ENCODE data around the gene SLC36A2. TPM values are rescaled to one million over a fixed set of nuclear protein-coding genes. Genes with fewer than 3 reads are reported as not detected.
"Not testable (repeated sequence)": the region's sequence is repeated elsewhere in the genome, so short reads cannot be mapped to it uniquely, and the experiment has no call there.

SLC36A2 gene
- polyA plus RNA-seq, result not detected

GRCh38 chr5:151347369-151347768 lies at the start of gene SLC36A2:
TSS of gene SLC36A2 (minus strand) at chr5:151347559. CDS start at chr5:151347460, 99 bp downstream.
- Mint-ChIP-seq H3K27ac (no peak within 1 kb of the TSS), H3K4me1 (no peaks in the 10 kb centered on the region), H3K9me3 (no peaks in the 10 kb centered on the region)

GRCh38 chr5:151388960-151389359 lies 41.6 kb upstream of the SLC36A2 start:
- no peak for DNase-seq
- Mint-ChIP-seq H3K36me3 (no peaks in the 10 kb centered on the region), H3K27me3 (ENCODE audit: low read depth in 3 of 3) (peaks cover 0 to 8% (median 8%) of the 10 kb centered on the region in 3 donors), H3K4me1 (no peaks in the 10 kb centered on the region), H3K4me3 (no peak overlapping the region), H3K27ac (no peak overlapping the region), H3K9me3 (peaks cover 0 to 4% (median under 1%) of the 10 kb centered on the region in 6 donors)

More at GRCh38 chr5:151347369-151347768, at the start of gene SLC36A2:
- DNase-seq, result no peak
- H3K27me3 Mint-ChIP-seq (ENCODE audit: low read depth in 3 of 3), result peaks cover 4 to 31% (median 13%) of the 10 kb centered on the region in 3 donors
- H3K36me3 Mint-ChIP-seq, result peaks cover 0 to 1% (median 0%) of the 10 kb centered on the region in 3 donors
- H3K4me3 Mint-ChIP-seq, result no peak within 1 kb of the TSS

- no peak overlapping the region for H3K4me3 Mint-ChIP-seq
- no peaks in the 10 kb centered on the region for H3K9me3 Mint-ChIP-seq
- H3K36me3 Mint-ChIP-seq, result no peaks in the 10 kb centered on the region
- no peak overlapping the region for H3K27ac Mint-ChIP-seq
- H3K4me1 Mint-ChIP-seq, result no peaks in the 10 kb centered on the region
- DNase-seq, result no peak
- H3K27me3 Mint-ChIP-seq (ENCODE audit: low read depth in 3 of 3), result peaks cover 1 to 8% (median 3%) of the 10 kb centered on the region in 3 donors
Observed at GRCh38 chr5:151384106-151384505, 36.7 kb upstream of the SLC36A2 start.

GRCh38 chr5:151383011-151383410 lies 35.7 kb upstream of the SLC36A2 start:
- Mint-ChIP-seq H3K4me3 (no peak overlapping the region), H3K27me3 (ENCODE audit: low read depth in 3 of 3) (peaks cover 1 to 8% (median 3%) of the 10 kb centered on the region in 3 donors), H3K27ac (no peak overlapping the region), H3K36me3 (no peaks in the 10 kb centered on the region), H3K9me3 (no peaks in the 10 kb centered on the region), H3K4me1 (no peaks in the 10 kb centered on the region)
- DNase-seq, result no peak

- Mint-ChIP-seq H3K9me3 (no peaks in the 10 kb centered on the region), H3K36me3 (no peaks in the 10 kb centered on the region), H3K27me3 (ENCODE audit: low read depth in 3 of 3) (peaks cover 1 to 8% (median 3%) of the 10 kb centered on the region in 3 donors), H3K4me3 (no peak overlapping the region), H3K4me1 (no peaks in the 10 kb centered on the region), H3K27ac (no peak overlapping the region)
- no peak for DNase-seq
Observed at GRCh38 chr5:151382576-151382975, 35.2 kb upstream of the SLC36A2 start.

GRCh38 chr5:151381899-151382298 lies 34.5 kb upstream of the SLC36A2 start:
- DNase-seq, result no peak
- Mint-ChIP-seq H3K4me1 (no peaks in the 10 kb centered on the region), H3K36me3 (no peaks in the 10 kb centered on the region), H3K27ac (no peak overlapping the region), H3K9me3 (no peaks in the 10 kb centered on the region), H3K4me3 (no peak overlapping the region), H3K27me3 (ENCODE audit: low read depth in 3 of 3) (peaks cover 1 to 7% (median 2%) of the 10 kb centered on the region in 3 donors)

- Mint-ChIP-seq H3K27ac (no peak overlapping the region), H3K4me1 (no peaks in the 10 kb centered on the region), H3K36me3 (no peaks in the 10 kb centered on the region), H3K9me3 (no peaks in the 10 kb centered on the region), H3K4me3 (no peak overlapping the region), H3K27me3 (ENCODE audit: low read depth in 3 of 3) (peaks cover 3 to 9% (median 3%) of the 10 kb centered on the region in 3 donors)
- DNase-seq, result no peak
Observed at GRCh38 chr5:151378616-151379015, 31.3 kb upstream of the SLC36A2 start.

- Mint-ChIP-seq H3K27me3 (ENCODE audit: low read depth in 3 of 3) (peaks cover 3 to 4% (median 3%) of the 10 kb centered on the region in 3 donors), H3K4me1 (no peaks in the 10 kb centered on the region), H3K36me3 (no peaks in the 10 kb centered on the region), H3K9me3 (no peaks in the 10 kb centered on the region), H3K27ac (no peak overlapping the region), H3K4me3 (no peak overlapping the region)
- no peak for DNase-seq
Observed at GRCh38 chr5:151374539-151374938, 27.2 kb upstream of the SLC36A2 start.

- peaks cover 0 to 21% (median 11%) of the 10 kb centered on the region in 3 donors for H3K36me3 Mint-ChIP-seq
- not testable (repeated sequence) for H3K27ac Mint-ChIP-seq, H3K4me1 Mint-ChIP-seq, H3K4me3 Mint-ChIP-seq, DNase-seq
- peaks cover 2 to 16% (median 7%) of the 10 kb centered on the region in 3 donors for H3K27me3 Mint-ChIP-seq (ENCODE audit: low read depth in 3 of 3)
- peaks cover 22 to 55% (median 37%) of the 10 kb centered on the region in 6 donors for H3K9me3 Mint-ChIP-seq
Observed at GRCh38 chr5:151367038-151367437, 19.7 kb upstream of the SLC36A2 start.

- no peak for DNase-seq
- Mint-ChIP-seq H3K27ac (no peak overlapping the region), H3K9me3 (peaks cover 24 to 63% (median 39%) of the 10 kb centered on the region in 6 donors), H3K4me1 (no peaks in the 10 kb centered on the region), H3K27me3 (ENCODE audit: low read depth in 3 of 3) (peaks cover 2 to 16% (median 7%) of the 10 kb centered on the region in 3 donors), H3K4me3 (no peak overlapping the region), H3K36me3 (peaks cover 0 to 21% (median 17%) of the 10 kb centered on the region in 3 donors)
Observed at GRCh38 chr5:151363673-151364072, 16.3 kb upstream of the SLC36A2 start.

GRCh38 chr5:151362970-151363369 lies 15.6 kb upstream of the SLC36A2 start:
- H3K4me1 Mint-ChIP-seq, result no peaks in the 10 kb centered on the region
- DNase-seq, result no peak
- peaks cover 19 to 56% (median 33%) of the 10 kb centered on the region in 6 donors for H3K9me3 Mint-ChIP-seq
- peaks cover 2 to 11% (median 4%) of the 10 kb centered on the region in 3 donors for H3K27me3 Mint-ChIP-seq (ENCODE audit: low read depth in 3 of 3)
- H3K36me3 Mint-ChIP-seq, result peaks cover 0 to 21% (median 17%) of the 10 kb centered on the region in 3 donors
- no peak overlapping the region for H3K27ac Mint-ChIP-seq
- no peak overlapping the region for H3K4me3 Mint-ChIP-seq

GRCh38 chr5:151359391-151359790 lies 12.0 kb upstream of the SLC36A2 start:
- Mint-ChIP-seq H3K27me3 (ENCODE audit: low read depth in 3 of 3) (peaks cover 0 to 5% (median 2%) of the 10 kb centered on the region in 3 donors), H3K4me3 (no peak overlapping the region), H3K4me1 (no peaks in the 10 kb centered on the region), H3K9me3 (peaks cover 5 to 27% (median 17%) of the 10 kb centered on the region in 6 donors), H3K27ac (no peak overlapping the region), H3K36me3 (peaks cover 0 to 8% (median 7%) of the 10 kb centered on the region in 3 donors)
- DNase-seq, result no peak

- H3K4me1 Mint-ChIP-seq, result no peaks in the 10 kb centered on the region
- DNase-seq, result no peak
- H3K27ac Mint-ChIP-seq, result no peak overlapping the region
- H3K27me3 Mint-ChIP-seq (ENCODE audit: low read depth in 3 of 3), result peaks cover 0 to 6% (median 5%) of the 10 kb centered on the region in 3 donors
- H3K4me3 Mint-ChIP-seq, result no peak overlapping the region
- peaks cover 0 to 7% (median 1%) of the 10 kb centered on the region in 3 donors for H3K36me3 Mint-ChIP-seq
- peaks cover 0 to 18% (median 13%) of the 10 kb centered on the region in 6 donors for H3K9me3 Mint-ChIP-seq
Observed at GRCh38 chr5:151357792-151358191, 10.4 kb upstream of the SLC36A2 start.

GRCh38 chr5:151357097-151357496 lies 9.7 kb upstream of the SLC36A2 start:
- no peaks in the 10 kb centered on the region for H3K4me1 Mint-ChIP-seq
- no peak for DNase-seq
- peaks cover 0 to 6% (median 0%) of the 10 kb centered on the region in 3 donors for H3K36me3 Mint-ChIP-seq
- H3K27ac Mint-ChIP-seq, result no peak overlapping the region
- H3K27me3 Mint-ChIP-seq (ENCODE audit: low read depth in 3 of 3), result peaks cover 0 to 6% (median 5%) of the 10 kb centered on the region in 3 donors
- H3K4me3 Mint-ChIP-seq, result no peak overlapping the region
- H3K9me3 Mint-ChIP-seq, result peaks cover 0 to 11% (median 6%) of the 10 kb centered on the region in 6 donors

- Mint-ChIP-seq H3K4me1 (no peaks in the 10 kb centered on the region), H3K4me3 (no peak overlapping the region), H3K9me3 (no peaks in the 10 kb centered on the region), H3K27ac (no peak overlapping the region), H3K36me3 (no peaks in the 10 kb centered on the region), H3K27me3 (ENCODE audit: low read depth in 3 of 3) (peaks cover 0 to 24% (median 15%) of the 10 kb centered on the region in 3 donors)
- DNase-seq, result no peak
Observed at GRCh38 chr5:151351671-151352070, 4.3 kb upstream of the SLC36A2 start.

Measured in immature natural killer cell (primary cell).